Ascending aorta (tissue), 2 donors: ENCODE data around the gene ANKRD45. TPM values are rescaled to one million over a fixed set of nuclear protein-coding genes. Genes with fewer than 3 reads are reported as not detected.
"Not testable (repeated sequence)": the region's sequence is repeated elsewhere in the genome, so short reads cannot be mapped to it uniquely, and the experiment has no call there.

ENCODE experiments used
- DNase-seq, 2 donors: peaks; one replicate each; pipeline ENCODE4 v3.0.0-alpha.2; 2019; ENCODE audit warnings: low spot score in 2 of 2
- H3K27ac ChIP-seq, 2 donors: fragments of 200-600 bp; sonication (generic); one replicate each; pipeline ENCODE4 v1.5.1; 2016 to 2017; ENCODE audit warnings: mild to moderate bottlenecking in 1 of 2
- H3K27me3 ChIP-seq: fragments of 200-600 bp; sonication (generic); one replicate; pipeline ENCODE4 v1.5.1; 2017
- H3K36me3 ChIP-seq, 2 donors: fragments of 200-600 bp; sonication (generic); one replicate each; pipeline ENCODE4 v1.5.1; 2016
- H3K4me1 ChIP-seq, 2 donors: fragments of 200-600 bp; sonication (generic); one replicate each; pipeline ENCODE4 v1.5.1; 2016 to 2017; ENCODE audit warnings: mild to moderate bottlenecking in 1 of 2
- H3K4me3 ChIP-seq, 2 donors: fragments of 200-600 bp; sonication (generic); one replicate each; pipeline ENCODE4 v1.5.1; 2016 to 2017; ENCODE audit warnings: mild to moderate bottlenecking in 1 of 2
- H3K9me3 ChIP-seq, 2 donors: fragments of 200-600 bp; sonication (generic); one replicate each; pipeline ENCODE4 v1.5.1; 2016
- intact Hi-C: fragments of 100-400 bp; cut with DNase I; formaldehyde crosslinking; loops from one replicate; pipeline ENCODE4 v1.15.1; 2023
- total RNA-seq: library from RNA; depleted of rRNA; stranded (reverse); fragments of >200 nt; gene quantifications from one replicate; pipeline ENCODE4 v1.1.0, GENCODE V29; 2016
- TF ChIP-seq, protein P1 (sequence below), 3 experiments: fragments of 200-600 bp in 2 of 3; fragments of 450-650 bp in 1 of 3; sonication (generic) in 2 of 3; IDR thresholded peaks; one replicate each; pipeline ENCODE4 v1.5.1; 2016 to 2019; ENCODE audit warnings: antibody characterized with exemption in 3 of 3, mild to moderate bottlenecking in 1 of 3, moderate library complexity in 1 of 3

Gene ANKRD45
- total RNA-seq, 1 donor from 2014 or later, result not detected

DNA sequence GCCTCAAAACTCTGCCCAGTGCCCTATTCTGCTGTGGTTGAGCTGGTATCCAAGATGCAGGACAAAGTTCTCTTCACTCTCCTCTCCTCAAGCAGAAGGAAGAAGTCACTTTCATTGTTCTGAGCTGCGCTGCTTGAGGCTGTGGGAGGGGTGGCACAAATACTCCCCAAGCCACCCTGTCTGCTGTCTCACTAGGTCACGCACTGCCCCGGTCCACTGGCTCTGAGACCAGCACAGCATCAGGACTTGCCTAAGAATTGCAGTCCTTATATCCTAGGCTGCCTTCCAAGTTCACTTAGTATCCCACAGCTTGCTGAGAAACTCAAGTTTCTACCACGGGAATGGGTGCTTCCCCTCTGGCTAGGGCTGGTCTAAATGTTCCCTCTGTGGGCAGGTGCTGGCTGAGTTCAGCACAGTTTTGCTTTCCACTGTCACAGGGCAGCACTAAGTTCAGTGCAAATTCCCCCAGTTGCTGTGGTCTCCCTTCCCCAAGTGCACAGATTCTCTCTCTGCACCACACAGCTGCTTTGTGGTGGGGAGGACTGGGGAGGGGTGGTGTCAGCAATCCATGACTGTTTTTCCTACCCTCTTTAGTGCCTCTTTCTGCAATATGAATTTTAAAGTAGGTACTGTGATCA lies 99.2 kb downstream of the ANKRD45 start:
- Histone ChIP-seq H3K4me3 (no peak overlapping the region), H3K36me3 (no peaks in the 10 kb centered on the region), H3K27ac (no peak overlapping the region), H3K4me1 (no peaks in the 10 kb centered on the region), H3K27me3 (no peaks in the 10 kb centered on the region), H3K9me3 (no peaks in the 10 kb centered on the region)
- no peak for DNase-seq
- TF ChIP-seq, protein P1, sequence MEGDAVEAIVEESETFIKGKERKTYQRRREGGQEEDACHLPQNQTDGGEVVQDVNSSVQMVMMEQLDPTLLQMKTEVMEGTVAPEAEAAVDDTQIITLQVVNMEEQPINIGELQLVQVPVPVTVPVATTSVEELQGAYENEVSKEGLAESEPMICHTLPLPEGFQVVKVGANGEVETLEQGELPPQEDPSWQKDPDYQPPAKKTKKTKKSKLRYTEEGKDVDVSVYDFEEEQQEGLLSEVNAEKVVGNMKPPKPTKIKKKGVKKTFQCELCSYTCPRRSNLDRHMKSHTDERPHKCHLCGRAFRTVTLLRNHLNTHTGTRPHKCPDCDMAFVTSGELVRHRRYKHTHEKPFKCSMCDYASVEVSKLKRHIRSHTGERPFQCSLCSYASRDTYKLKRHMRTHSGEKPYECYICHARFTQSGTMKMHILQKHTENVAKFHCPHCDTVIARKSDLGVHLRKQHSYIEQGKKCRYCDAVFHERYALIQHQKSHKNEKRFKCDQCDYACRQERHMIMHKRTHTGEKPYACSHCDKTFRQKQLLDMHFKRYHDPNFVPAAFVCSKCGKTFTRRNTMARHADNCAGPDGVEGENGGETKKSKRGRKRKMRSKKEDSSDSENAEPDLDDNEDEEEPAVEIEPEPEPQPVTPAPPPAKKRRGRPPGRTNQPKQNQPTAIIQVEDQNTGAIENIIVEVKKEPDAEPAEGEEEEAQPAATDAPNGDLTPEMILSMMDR (IDR thresholded peaks at IDR 0.05), result no peak
- intact Hi-C loops, result no loop called here

DNA sequence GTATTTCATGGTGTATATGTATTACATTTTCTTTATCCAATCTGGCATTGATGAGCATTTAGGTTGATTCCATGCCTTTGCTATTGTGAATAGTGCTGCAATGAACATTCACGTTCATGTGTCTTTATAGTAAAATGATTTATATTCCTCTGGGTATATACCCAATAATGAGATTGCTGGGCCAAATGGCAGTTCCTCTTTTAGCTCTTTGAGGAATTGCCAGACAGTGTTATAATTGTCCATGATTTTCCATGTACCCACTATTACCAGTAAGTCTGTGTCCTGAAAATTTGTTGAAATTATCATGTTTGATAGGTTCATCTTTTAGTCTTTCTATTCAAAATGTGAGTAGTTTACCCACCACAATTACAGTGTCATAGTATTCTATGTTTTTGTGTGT lies 101.2 kb downstream of the ANKRD45 start:
- no peaks in the 10 kb centered on the region for H3K27me3 ChIP-seq
- TF ChIP-seq, protein P1 (IDR thresholded peaks at IDR 0.05), result no peak
- no peaks in the 10 kb centered on the region for H3K36me3 ChIP-seq
- H3K27ac ChIP-seq, result no peak overlapping the region
- no peaks in the 10 kb centered on the region for H3K4me1 ChIP-seq
- intact Hi-C loops, result no loop called here
- no peak overlapping the region for H3K4me3 ChIP-seq
- no peak for DNase-seq
- H3K9me3 ChIP-seq, result no peaks in the 10 kb centered on the region

DNA sequence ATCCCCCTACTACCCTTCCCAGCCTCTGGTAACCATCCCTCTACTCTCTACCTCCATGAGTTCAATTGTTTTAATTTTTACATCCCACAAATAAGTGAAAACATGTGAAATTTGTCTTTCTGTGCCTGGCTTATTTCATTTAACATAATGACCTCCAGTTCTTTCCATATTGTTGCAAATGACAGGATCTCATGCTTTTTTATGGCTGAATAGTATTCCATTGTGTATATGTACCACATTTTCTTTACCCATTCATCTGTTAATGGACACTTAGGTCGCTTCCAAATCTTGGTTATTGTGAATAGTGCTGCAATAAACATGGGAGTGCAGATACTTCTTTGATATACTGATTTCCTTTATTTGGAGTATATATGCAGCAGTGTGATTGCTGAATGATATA lies 105.8 kb downstream of the ANKRD45 start:
- H3K4me3 ChIP-seq, H3K27ac ChIP-seq, intact Hi-C loops, H3K36me3 ChIP-seq, H3K9me3 ChIP-seq, DNase-seq, H3K27me3 ChIP-seq, H3K4me1 ChIP-seq: not testable (repeated sequence)

DNA sequence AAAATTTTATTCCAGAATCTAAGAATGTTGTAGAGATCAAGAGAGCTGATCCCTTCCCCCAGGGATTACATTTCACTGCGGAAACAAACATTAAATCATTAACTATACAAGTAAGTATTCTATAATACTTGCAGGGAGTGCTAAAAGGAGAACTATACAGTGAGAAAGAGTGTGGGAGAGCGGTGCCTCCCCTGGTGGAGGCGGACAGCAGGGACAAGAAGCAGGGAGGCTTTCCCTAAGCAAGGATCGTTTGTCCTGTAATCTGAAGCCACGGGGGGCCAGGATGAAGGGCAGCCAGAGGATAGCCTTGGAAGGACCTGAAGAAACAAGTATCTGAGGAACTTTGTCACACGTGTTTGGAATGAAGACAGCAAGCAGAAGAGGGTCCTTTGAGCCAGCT lies 106.8 kb downstream of the ANKRD45 start:
- intact Hi-C loops, result no loop called here
- Histone ChIP-seq H3K4me3 (no peak overlapping the region), H3K27me3 (no peaks in the 10 kb centered on the region), H3K27ac (no peak overlapping the region), H3K9me3 (no peaks in the 10 kb centered on the region), H3K4me1 (no peaks in the 10 kb centered on the region), H3K36me3 (no peaks in the 10 kb centered on the region)
- TF ChIP-seq, protein P1 (IDR thresholded peaks at IDR 0.05), result no peak
- DNase-seq, result no peak

DNA sequence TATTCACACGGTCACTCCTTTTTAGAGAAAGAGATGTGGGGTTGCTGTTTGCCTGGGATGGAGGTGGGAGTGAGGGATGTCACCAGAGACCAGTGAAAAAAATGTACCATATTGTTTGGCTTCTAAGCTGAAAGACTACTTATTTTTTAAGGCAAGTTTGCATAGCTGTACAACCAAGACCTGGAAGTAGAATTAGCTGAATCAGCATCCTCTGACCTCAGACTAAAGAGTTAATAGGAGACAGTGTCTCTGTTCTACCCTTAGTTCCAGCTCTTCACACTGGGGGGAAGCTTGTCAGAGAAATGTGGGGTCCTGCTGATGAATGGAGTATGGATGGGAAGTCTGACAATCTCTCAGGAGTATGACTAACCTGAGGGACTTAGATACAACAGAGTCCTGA lies 108.4 kb downstream of the ANKRD45 start:
- H3K27ac ChIP-seq, result no peak overlapping the region
- no peaks in the 10 kb centered on the region for H3K27me3 ChIP-seq
- H3K4me1 ChIP-seq, result no peaks in the 10 kb centered on the region
- no peaks in the 10 kb centered on the region for H3K9me3 ChIP-seq
- no peak for DNase-seq
- no peak overlapping the region for H3K4me3 ChIP-seq
- H3K36me3 ChIP-seq, result no peaks in the 10 kb centered on the region
- TF ChIP-seq, protein P1 (IDR thresholded peaks at IDR 0.05), result no peak
- intact Hi-C loops, result no loop called here

DNA sequence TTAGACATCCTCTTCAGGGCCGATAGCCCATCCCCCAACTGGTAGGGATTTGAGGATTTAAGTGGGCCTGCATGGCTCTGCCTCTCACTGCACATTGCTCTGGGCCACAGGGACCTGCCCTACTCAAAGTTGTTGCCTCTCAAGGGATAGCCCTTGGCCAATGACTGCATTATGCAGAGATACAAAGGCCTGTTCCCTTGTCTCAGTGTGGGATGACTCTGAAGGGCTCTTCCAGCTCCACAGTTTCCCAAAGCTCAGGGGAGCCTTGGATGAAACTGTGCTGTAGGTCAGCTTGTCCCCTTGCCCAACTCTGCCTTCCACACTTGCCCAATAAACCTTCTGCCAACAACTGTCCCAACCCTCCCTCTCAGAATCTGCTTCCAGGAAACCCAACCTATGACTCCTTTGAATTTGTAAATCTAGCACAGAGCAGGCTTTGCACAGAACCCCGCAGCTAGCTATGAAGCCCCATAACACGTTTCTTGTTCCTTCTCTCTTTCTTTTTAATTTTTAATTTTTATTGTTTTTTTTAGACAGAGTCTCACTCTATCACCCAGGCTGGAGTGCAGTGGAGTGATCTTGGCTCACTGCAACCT lies 109.3 kb downstream of the ANKRD45 start:
- Histone ChIP-seq H3K9me3 (no peaks in the 10 kb centered on the region), H3K27me3 (no peaks in the 10 kb centered on the region), H3K27ac (no peak overlapping the region), H3K36me3 (no peaks in the 10 kb centered on the region), H3K4me1 (no peaks in the 10 kb centered on the region), H3K4me3 (no peak overlapping the region)
- TF ChIP-seq, protein P1 (IDR thresholded peaks at IDR 0.05), result no peak
- no peak for DNase-seq
- intact Hi-C loops, result no loop called here

Other genes starting within 250 kb of the ANKRD45 start
- 163 TPM for gene PRDX6, start 192.5 kb downstream of the ANKRD45 start, total RNA-seq
- gene SLC9C2, start 66.8 kb downstream of the ANKRD45 start, total RNA-seq, result not detected
- not detected for gene TEX50, start 34.5 kb downstream of the ANKRD45 start, total RNA-seq
- 15.5 TPM for gene KLHL20, start 45.1 kb upstream of the ANKRD45 start, total RNA-seq
- gene DARS2, start 154.8 kb upstream of the ANKRD45 start, total RNA-seq, result 12.1 TPM
- gene CENPL, start 155.0 kb upstream of the ANKRD45 start, total RNA-seq, result 0.53 TPM
- 149 TPM for gene GAS5, start 198.1 kb upstream of the ANKRD45 start, total RNA-seq
- gene ZBTB37, start 198.5 kb upstream of the ANKRD45 start, total RNA-seq, result 5.0 TPM
- gene SERPINC1, start 247.5 kb upstream of the ANKRD45 start, total RNA-seq, result 3.7 TPM